Effector memory CD4-positive, alpha-beta T cell (primary cell): ENCODE measurements around the gene LDLRAD4.
A peak's percentile ranks its signal among the peaks of the same experiment; 100 is the strongest.

Experiments used
- DNase-seq, 3 donors: peaks; one replicate each; pipeline ENCODE4 v3.0.0-alpha.2; 2020
- H3K27ac ChIP-seq: 2 replicates; pipeline ENCODE4 v1.7.0; 2013; ENCODE audit warnings: mild to moderate bottlenecking, low read length, moderate library complexity; ENCODE audit not compliant: insufficient read depth, poor library complexity, severe bottlenecking
- H3K27me3 ChIP-seq: replicated peaks from 2 replicates; pipeline ENCODE4 v1.7.0; 2013; ENCODE audit warnings: mild to moderate bottlenecking, low read length; ENCODE audit not compliant: insufficient read depth, control insufficient read depth, poor library complexity, severe bottlenecking
- H3K36me3 ChIP-seq: 2 replicates; pipeline ENCODE4 v1.7.0; 2013; ENCODE audit warnings: mild to moderate bottlenecking, low read length, moderate library complexity; ENCODE audit not compliant: control insufficient read depth, insufficient read depth
- H3K4me1 ChIP-seq: 2 replicates; pipeline ENCODE4 v1.7.0; 2013; ENCODE audit warnings: low read length, mild to moderate bottlenecking; ENCODE audit not compliant: control insufficient read depth, insufficient read depth, poor library complexity, severe bottlenecking
- H3K4me3 ChIP-seq: 2 replicates; pipeline ENCODE4 v1.7.0; 2013; ENCODE audit warnings: low read length, low read depth, mild to moderate bottlenecking; ENCODE audit not compliant: insufficient read depth, poor library complexity, severe bottlenecking
- H3K9me3 ChIP-seq: 2 replicates; pipeline ENCODE4 v1.7.0; 2013; ENCODE audit warnings: mild to moderate bottlenecking, low read length, moderate library complexity; ENCODE audit not compliant: control insufficient read depth

The LDLRAD4 gene

DNA sequence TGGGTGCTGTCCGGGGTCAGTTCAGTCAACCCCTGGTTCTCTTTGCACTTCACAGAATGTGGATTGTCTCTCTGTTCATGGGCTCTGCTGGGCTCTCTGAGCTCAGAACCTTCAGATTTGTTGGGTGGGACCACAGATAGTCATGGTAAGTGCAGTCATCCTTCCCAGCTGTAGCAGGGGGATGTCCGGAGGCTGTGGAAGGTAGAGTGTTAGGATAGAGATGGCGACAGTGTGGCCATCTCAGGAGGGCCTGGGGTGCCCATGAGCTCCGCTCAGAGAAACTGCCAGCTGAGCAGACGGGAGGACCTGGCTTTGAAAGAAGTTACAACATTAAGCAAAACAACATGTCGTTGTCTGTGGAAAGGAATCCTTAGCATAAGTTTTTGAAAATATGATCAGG lies 358.0 kb downstream of the LDLRAD4 start:
- Histone ChIP-seq H3K9me3 (no peaks in the 10 kb centered on the region), H3K4me1 (peaks cover 9% of the 10 kb centered on the region), H3K27ac (no peak overlapping the region), H3K27me3 (no peaks in the 10 kb centered on the region), H3K4me3 (no peak overlapping the region), H3K36me3 (no peaks in the 10 kb centered on the region)
- no peak for DNase-seq

DNA sequence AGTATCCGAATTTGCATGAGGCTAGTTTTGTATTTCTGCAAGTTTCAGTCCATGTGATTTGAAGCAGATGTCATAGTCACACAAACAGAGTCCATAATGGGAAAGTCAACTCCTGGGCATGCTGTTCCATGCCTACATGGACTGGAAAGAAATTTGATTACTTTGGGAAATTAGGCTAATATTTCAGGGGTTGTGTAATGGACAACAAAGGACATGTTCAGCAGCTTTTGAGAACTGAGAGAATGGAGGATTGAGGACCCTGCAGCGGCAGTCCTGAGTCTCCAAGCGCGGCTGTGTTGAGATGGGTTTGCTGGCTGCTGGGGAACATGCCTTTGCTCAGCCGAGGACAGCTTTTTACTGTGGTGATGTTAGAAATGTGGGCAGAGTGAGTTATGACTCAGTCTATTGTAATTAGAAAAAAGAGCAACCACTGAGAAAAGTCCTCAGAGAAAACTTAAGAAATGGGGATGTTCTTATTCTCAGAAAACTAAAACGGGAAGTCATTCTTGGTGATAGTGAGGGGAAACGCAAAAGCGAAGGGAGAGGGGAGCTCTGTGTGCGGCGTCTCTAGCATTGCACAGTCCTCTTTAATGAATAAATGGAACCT lies 358.6 kb downstream of the LDLRAD4 start:
- H3K27ac ChIP-seq, result no peak overlapping the region
- H3K4me1 ChIP-seq, result peaks cover 9% of the 10 kb centered on the region
- DNase-seq, result no peak
- H3K36me3 ChIP-seq, result no peaks in the 10 kb centered on the region
- H3K27me3 ChIP-seq, result no peaks in the 10 kb centered on the region
- peak overlapping the region; percentile 22 for H3K4me3 ChIP-seq
- H3K9me3 ChIP-seq, result no peaks in the 10 kb centered on the region

DNA sequence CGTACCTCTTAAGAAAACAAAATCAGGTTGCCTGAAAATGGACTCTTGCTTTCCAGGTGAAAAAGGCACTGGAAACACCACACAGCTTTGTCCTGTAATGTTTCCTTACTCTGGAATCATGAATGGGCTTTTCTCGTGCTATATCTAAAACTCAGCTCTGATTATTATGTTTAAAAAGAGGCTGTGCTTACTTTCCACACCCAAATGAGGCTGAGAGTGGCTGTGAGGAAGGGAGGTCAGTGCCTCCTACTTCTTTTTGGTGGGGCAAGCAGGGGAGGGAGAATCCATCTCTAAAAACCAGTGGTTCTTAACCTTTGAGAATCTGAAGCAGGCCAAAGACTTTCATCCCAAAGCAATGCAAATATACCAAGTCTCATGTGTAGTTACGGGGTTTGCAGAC lies 359.2 kb downstream of the LDLRAD4 start:
- no peaks in the 10 kb centered on the region for H3K27me3 ChIP-seq
- H3K4me1 ChIP-seq, result peaks cover 9% of the 10 kb centered on the region
- H3K4me3 ChIP-seq, result peak overlapping the region; percentile 22
- no peaks in the 10 kb centered on the region for H3K9me3 ChIP-seq
- H3K36me3 ChIP-seq, result no peaks in the 10 kb centered on the region
- DNase-seq, result no peak
- no peak overlapping the region for H3K27ac ChIP-seq

DNA sequence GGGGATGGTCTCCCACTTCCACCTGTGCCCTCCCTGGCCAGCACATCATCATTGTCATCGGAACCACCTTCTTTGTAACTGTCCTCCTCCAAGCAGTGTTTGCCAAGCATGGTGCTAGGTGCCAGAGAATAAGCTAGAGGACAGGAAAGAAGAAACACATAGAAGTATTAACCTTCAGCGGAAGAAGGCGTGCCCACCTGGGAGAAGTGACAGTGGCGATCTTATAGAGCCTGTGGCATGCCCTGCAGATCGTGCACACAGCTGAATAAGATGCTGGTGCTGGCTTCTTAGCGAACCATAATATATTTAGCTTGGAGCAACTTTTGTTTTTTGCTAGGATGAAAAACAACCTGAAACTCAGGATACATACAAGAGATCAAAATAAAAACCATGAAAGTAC lies 359.8 kb downstream of the LDLRAD4 start:
- peaks cover 9% of the 10 kb centered on the region for H3K4me1 ChIP-seq
- DNase-seq, result no peak
- H3K27me3 ChIP-seq, result no peaks in the 10 kb centered on the region
- no peak overlapping the region for H3K4me3 ChIP-seq
- H3K9me3 ChIP-seq, result no peaks in the 10 kb centered on the region
- H3K36me3 ChIP-seq, result no peaks in the 10 kb centered on the region
- no peak overlapping the region for H3K27ac ChIP-seq

DNA sequence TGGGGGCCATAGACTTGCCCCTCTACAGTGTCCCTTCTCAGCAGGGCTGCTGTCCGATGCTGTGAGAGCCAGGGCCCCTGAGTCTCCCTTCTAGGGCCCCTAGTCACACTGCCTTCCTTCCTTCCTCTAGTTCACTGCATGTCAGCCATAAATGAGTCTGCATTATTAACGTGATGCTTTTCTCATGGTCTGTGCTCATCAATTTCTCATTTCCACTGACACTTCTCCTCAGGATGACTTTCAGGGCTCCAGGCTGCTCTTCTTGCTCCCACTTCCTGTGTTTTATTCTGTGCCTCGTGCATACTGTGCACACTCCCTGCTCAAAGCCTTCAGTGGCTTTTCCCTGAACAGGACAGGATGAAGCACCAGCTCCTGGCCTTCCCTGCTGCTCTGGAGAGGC lies 361.3 kb downstream of the LDLRAD4 start:
- Histone ChIP-seq H3K36me3 (no peaks in the 10 kb centered on the region), H3K9me3 (no peaks in the 10 kb centered on the region), H3K27me3 (no peaks in the 10 kb centered on the region), H3K4me3 (no peak overlapping the region), H3K27ac (no peak overlapping the region), H3K4me1 (peaks cover 9% of the 10 kb centered on the region)
- DNase-seq, result no peak

DNA sequence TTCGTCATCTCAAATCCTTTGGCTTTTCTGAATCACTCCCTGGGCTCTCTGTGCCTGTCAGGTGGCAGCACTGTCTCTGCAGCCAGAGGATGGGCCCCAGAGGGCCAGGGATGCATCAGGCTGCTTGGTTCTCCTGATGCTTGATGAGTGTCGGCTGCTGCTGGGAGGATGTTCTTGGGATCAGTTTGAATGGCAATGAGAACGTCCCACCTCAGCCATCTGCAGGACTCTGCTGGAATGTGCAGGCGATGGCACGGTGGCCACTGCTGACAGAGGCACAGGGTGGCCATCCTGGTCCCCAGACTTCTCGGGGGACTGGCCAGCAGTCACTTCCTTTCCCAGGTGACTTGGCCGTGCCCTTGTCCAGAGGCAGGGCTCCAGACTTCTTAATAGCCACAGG lies 361.8 kb downstream of the LDLRAD4 start:
- DNase-seq, result no peak
- Histone ChIP-seq H3K9me3 (no peaks in the 10 kb centered on the region), H3K4me1 (peaks cover 9% of the 10 kb centered on the region), H3K27me3 (no peaks in the 10 kb centered on the region), H3K27ac (no peak overlapping the region), H3K4me3 (no peak overlapping the region), H3K36me3 (no peaks in the 10 kb centered on the region)

DNA sequence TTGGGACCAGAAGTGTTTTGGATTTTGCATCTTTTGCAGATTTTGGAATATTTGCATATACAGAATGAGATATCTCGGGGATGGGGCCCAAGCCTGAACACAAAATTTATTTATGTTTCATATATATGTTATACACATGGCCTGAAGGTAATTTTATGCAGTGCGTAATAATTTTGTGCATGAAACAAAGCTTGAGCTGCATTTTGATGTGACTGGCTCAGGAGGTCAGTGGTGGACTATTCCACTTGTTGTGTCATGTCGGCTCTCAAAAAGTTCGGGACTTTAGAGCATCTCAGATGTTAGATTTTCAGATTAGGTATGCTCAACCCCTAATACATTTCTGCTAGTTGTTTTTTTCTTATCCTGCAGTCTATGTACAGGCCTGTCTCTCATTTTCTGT lies 362.4 kb downstream of the LDLRAD4 start:
- Histone ChIP-seq H3K27me3 (no peaks in the 10 kb centered on the region), H3K4me3 (no peak overlapping the region), H3K4me1 (peaks cover 9% of the 10 kb centered on the region), H3K36me3 (no peaks in the 10 kb centered on the region), H3K9me3 (no peaks in the 10 kb centered on the region), H3K27ac (no peak overlapping the region)
- no peak for DNase-seq

DNA sequence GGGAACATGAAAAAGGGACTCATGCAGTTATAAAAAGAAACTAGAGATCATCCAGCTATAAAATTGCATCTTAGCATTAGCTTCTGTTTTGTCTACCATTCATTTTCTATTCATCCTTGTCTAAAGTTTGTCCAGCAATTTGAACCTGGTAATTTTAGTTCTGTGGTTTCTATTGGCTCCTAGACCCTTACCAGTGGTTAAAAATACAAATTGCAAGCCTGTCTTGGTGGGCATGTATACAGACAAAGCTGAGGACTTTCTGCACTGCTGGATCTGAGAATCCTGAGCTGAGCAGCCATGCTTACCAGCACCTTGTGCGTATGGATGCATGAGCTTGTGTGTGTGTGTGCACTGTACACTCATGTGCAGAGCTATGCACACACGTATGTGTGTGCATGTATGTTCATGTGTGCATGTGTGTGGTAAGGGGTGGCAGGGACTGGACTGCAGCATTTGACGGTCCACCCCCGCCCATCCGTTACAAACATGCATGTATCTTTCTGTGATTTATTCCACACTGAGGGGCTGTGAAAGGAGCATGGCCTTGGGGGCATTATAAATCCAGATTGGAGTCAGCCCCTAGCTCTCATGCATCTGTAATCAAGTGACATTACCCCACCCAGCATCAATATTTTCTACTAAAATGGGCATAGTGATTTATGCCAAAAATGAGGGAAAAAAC lies 363.1 kb downstream of the LDLRAD4 start:
- DNase-seq, result no peak
- Histone ChIP-seq H3K27me3 (no peaks in the 10 kb centered on the region), H3K4me1 (peaks cover 7% of the 10 kb centered on the region), H3K9me3 (no peaks in the 10 kb centered on the region), H3K36me3 (no peaks in the 10 kb centered on the region), H3K4me3 (no peak overlapping the region), H3K27ac (no peak overlapping the region)

DNA sequence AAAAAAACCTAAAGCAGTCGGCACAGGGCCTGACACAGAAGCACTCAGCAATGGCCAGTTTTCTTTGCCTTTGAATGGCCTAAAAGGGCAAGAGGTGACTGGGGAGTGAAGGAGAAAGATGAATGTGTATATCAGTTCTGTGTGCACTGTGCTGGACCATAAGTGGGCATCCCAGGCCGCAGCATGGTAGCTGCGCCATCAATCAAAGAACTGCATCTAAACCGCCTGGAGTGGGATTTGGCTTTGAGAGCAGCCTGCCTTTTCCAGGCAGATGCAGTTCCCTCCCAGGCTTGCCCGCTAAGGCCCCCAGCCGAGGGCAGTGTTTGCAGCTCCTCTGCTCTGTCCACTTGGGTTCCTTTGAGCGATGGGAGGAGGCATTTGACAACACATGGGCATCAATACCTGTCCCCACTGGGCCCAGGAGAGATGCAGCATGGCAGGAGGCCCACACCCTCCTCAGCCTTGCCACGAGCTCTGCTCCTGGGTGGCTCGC lies 363.7 kb downstream of the LDLRAD4 start:
- H3K27ac ChIP-seq, result no peak overlapping the region
- no peak overlapping the region for H3K4me3 ChIP-seq
- no peak for DNase-seq
- no peaks in the 10 kb centered on the region for H3K27me3 ChIP-seq
- H3K4me1 ChIP-seq, result peaks cover 6% of the 10 kb centered on the region
- no peaks in the 10 kb centered on the region for H3K9me3 ChIP-seq
- no peaks in the 10 kb centered on the region for H3K36me3 ChIP-seq
